ENCODE data around the gene CD93.

CD93 gene

DNA sequence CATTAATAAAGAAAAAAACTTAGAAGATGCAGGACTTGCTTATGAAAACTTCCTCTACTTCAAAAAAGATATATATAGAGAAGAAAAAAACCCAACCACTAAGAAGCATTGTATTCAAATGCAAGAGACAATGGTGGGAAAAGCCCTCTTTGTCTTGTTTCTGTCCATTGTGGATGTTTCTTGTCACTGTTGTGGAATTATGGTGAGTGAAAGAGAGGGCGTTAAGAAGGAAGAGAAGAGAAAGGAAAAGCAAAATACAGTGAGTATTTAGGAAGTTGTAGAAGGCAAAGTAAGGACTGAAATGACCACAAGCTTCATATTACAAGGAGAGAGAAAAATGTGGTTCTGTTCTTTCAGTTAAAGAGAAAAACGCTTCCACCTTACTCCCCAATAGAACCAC lies 22.5 kb downstream of the CD93 start:
- Histone ChIP-seq H3K9me2 (replicated peaks; ENCODE audit: low read depth, low read length) (no peaks in the 10 kb centered on the region), H3K27me3 (ENCODE audit: insufficient read depth, low read length, poor library complexity, severe bottlenecking) (no peaks in the 10 kb centered on the region), H3F3A (ENCODE audit: low read depth) (no peaks in the 10 kb centered on the region), H3K36me3 (ENCODE audit: insufficient read depth, low read length) (no peaks in the 10 kb centered on the region), H3K9ac (ENCODE audit: low read depth, low read length, poor library complexity, severe bottlenecking) (no peak overlapping the region), H3K4me3 (ENCODE audit: low read length, poor library complexity, severe bottlenecking) (no peak overlapping the region), H3K9me3 (ENCODE audit: insufficient read depth, low read depth, low read length) (no peaks in the 10 kb centered on the region), H3K4me2 (ENCODE audit: low read depth, low read length, poor library complexity, severe bottlenecking) (no peak overlapping the region), H2AFZ (ENCODE audit: low read length) (no peak overlapping the region), H3K4me1 (ENCODE audit: insufficient read depth, low read length, poor library complexity, severe bottlenecking) (peaks cover 7% of the 10 kb centered on the region), H3K79me2 (ENCODE audit: insufficient read depth, low read length) (no peaks in the 10 kb centered on the region), H4K20me1 (ENCODE audit: insufficient read depth, low read length, poor library complexity, severe bottlenecking) (no peaks in the 10 kb centered on the region)
- TF ChIP-seq, protein P1, sequence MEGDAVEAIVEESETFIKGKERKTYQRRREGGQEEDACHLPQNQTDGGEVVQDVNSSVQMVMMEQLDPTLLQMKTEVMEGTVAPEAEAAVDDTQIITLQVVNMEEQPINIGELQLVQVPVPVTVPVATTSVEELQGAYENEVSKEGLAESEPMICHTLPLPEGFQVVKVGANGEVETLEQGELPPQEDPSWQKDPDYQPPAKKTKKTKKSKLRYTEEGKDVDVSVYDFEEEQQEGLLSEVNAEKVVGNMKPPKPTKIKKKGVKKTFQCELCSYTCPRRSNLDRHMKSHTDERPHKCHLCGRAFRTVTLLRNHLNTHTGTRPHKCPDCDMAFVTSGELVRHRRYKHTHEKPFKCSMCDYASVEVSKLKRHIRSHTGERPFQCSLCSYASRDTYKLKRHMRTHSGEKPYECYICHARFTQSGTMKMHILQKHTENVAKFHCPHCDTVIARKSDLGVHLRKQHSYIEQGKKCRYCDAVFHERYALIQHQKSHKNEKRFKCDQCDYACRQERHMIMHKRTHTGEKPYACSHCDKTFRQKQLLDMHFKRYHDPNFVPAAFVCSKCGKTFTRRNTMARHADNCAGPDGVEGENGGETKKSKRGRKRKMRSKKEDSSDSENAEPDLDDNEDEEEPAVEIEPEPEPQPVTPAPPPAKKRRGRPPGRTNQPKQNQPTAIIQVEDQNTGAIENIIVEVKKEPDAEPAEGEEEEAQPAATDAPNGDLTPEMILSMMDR (conservative IDR thresholded peaks at IDR 0.05; ENCODE audit: low read length) = no peak
- no peak for TF ChIP-seq EZH2phosphoT487 (IDR thresholded peaks at IDR 0.05; ENCODE audit: borderline replicate concordance)

DNA sequence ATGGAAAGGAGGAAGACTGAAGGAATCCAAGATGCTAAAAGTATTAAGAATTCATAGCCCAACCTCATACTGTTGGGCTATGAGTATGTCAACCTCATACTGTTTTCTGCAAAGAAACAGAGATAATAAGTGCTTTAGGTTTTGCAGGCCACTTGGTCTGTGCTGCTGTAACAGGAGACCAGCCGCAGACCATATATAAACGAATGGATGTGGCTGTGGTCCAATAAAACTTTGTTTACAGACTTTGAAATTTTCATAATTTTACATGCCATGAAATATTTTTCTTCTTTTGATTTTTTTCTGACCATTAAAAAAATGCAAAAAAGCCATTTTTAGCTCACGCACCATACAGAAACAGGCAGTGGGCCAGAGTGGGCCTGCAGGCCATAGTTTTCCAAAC lies 23.0 kb downstream of the CD93 start:
- H3K4me2 ChIP-seq (ENCODE audit: low read depth, low read length, poor library complexity, severe bottlenecking) = no peak overlapping the region
- no peak for TF ChIP-seq EZH2phosphoT487 (IDR thresholded peaks at IDR 0.05; ENCODE audit: borderline replicate concordance)
- TF ChIP-seq, protein P1 (conservative IDR thresholded peaks at IDR 0.05; ENCODE audit: low read length) = no peak

DNA sequence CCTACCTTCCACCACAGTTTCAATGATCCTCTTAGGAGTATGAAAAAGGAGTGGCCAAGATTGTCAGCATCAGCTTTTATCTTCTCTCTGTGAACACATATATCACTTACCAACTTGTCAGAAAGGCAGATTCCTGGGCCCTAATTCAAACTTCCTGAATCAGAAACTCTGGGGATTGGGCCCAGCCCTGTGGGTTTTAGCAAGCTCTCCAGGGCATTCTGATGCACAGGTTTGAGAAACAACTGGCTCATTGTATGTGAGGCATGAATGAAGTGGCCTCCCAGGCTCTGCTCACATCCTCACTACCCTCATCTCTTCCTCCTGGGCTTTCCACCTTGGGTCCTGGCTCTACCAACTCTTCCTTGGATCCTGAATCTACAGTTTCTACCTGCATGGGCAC lies 23.5 kb downstream of the CD93 start:
- H3K4me1 ChIP-seq (ENCODE audit: insufficient read depth, low read length, poor library complexity, severe bottlenecking) = peaks cover 7% of the 10 kb centered on the region
- TF ChIP-seq, protein P1 (conservative IDR thresholded peaks at IDR 0.05; ENCODE audit: low read length) = no peak
- no peak for TF ChIP-seq EZH2phosphoT487 (IDR thresholded peaks at IDR 0.05; ENCODE audit: borderline replicate concordance)
- no peak overlapping the region for H3K4me2 ChIP-seq (ENCODE audit: low read depth, low read length, poor library complexity, severe bottlenecking)

More for the DNA sequence above, 23.0 kb downstream of the CD93 start:
- Histone ChIP-seq H4K20me1 (ENCODE audit: insufficient read depth, low read length, poor library complexity, severe bottlenecking) (no peaks in the 10 kb centered on the region), H3F3A (ENCODE audit: low read depth) (no peaks in the 10 kb centered on the region), H3K27me3 (ENCODE audit: insufficient read depth, low read length, poor library complexity, severe bottlenecking) (no peaks in the 10 kb centered on the region), H3K4me3 (ENCODE audit: low read length, poor library complexity, severe bottlenecking) (no peak overlapping the region), H2AFZ (ENCODE audit: low read length) (no peak overlapping the region), H3K4me1 (ENCODE audit: insufficient read depth, low read length, poor library complexity, severe bottlenecking) (peaks cover 7% of the 10 kb centered on the region), H3K9me2 (replicated peaks; ENCODE audit: low read depth, low read length) (no peaks in the 10 kb centered on the region), H3K36me3 (ENCODE audit: insufficient read depth, low read length) (no peaks in the 10 kb centered on the region), H3K9ac (ENCODE audit: low read depth, low read length, poor library complexity, severe bottlenecking) (no peak overlapping the region), H3K79me2 (ENCODE audit: insufficient read depth, low read length) (no peaks in the 10 kb centered on the region), H3K9me3 (ENCODE audit: insufficient read depth, low read depth, low read length) (no peaks in the 10 kb centered on the region)

More for the DNA sequence above, 23.5 kb downstream of the CD93 start:
- H3K36me3 ChIP-seq (ENCODE audit: insufficient read depth, low read length) = no peaks in the 10 kb centered on the region
- no peaks in the 10 kb centered on the region for H3K9me3 ChIP-seq (ENCODE audit: insufficient read depth, low read depth, low read length)
- H3K9me2 ChIP-seq (replicated peaks; ENCODE audit: low read depth, low read length) = no peaks in the 10 kb centered on the region
- H4K20me1 ChIP-seq (ENCODE audit: insufficient read depth, low read length, poor library complexity, severe bottlenecking) = no peaks in the 10 kb centered on the region
- no peak overlapping the region for H2AFZ ChIP-seq (ENCODE audit: low read length)
- H3K79me2 ChIP-seq (ENCODE audit: insufficient read depth, low read length) = no peaks in the 10 kb centered on the region
- H3F3A ChIP-seq (ENCODE audit: low read depth) = no peaks in the 10 kb centered on the region
- no peak overlapping the region for H3K9ac ChIP-seq (ENCODE audit: low read depth, low read length, poor library complexity, severe bottlenecking)
- no peak overlapping the region for H3K4me3 ChIP-seq (ENCODE audit: low read length, poor library complexity, severe bottlenecking)
- H3K27me3 ChIP-seq (ENCODE audit: insufficient read depth, low read length, poor library complexity, severe bottlenecking) = no peaks in the 10 kb centered on the region

All from Loucy (cell line).